ENCODE results near the gene PRMT5. TPM values are rescaled to one million over a fixed set of nuclear protein-coding genes. Genes with fewer than 3 reads are reported as not detected.
"Not testable (repeated sequence)": the region's sequence is repeated elsewhere in the genome, so short reads cannot be mapped to it uniquely, and the experiment has no call there.

Gene PRMT5
- total RNA-seq, 1 donor from 2014 or later, result 91.6 TPM

GRCh38 chr14:22952418-22952817 lies 23.2 kb upstream of the PRMT5 start:
- Histone ChIP-seq H3K9ac (ENCODE audit: low read length) (no peak overlapping the region), H3K27me3 (ENCODE audit: insufficient read depth, low read length) (no peaks in the 10 kb centered on the region), H2AFZ (ENCODE audit: low read depth, low read length) (no peak overlapping the region), H4K20me1 (ENCODE audit: insufficient read depth, low read length) (no peaks in the 10 kb centered on the region), H3K4me2 (ENCODE audit: low read length) (no peak overlapping the region), H3K36me3 (ENCODE audit: insufficient read depth, low read length) (no peaks in the 10 kb centered on the region), H3K4me3 (ENCODE audit: insufficient read depth, low read depth, low read length) (no peak overlapping the region), H3K27ac (ENCODE audit: low read depth, low read length) (no peak overlapping the region), H3K4me1 (ENCODE audit: insufficient read depth, low read length) (peaks cover 10% of the 10 kb centered on the region), H3K79me2 (ENCODE audit: insufficient read depth, low read length) (no peaks in the 10 kb centered on the region), H3K9me3 (ENCODE audit: insufficient read depth, low read depth, low read length) (no peaks in the 10 kb centered on the region)
- no peak for DNase-seq (ENCODE audit: low read depth)
- Mint-ChIP-seq H3K4me3 (ENCODE audit: unreplicated experiment) (no peak overlapping the region), H3K4me1 (ENCODE audit: low read depth, unreplicated experiment) (peaks cover 9% of the 10 kb centered on the region), H3K9me3 (ENCODE audit: unreplicated experiment) (no peaks in the 10 kb centered on the region), H3K27me3 (ENCODE audit: low read depth, unreplicated experiment) (no peaks in the 10 kb centered on the region), H3K27ac (ENCODE audit: unreplicated experiment) (no peak overlapping the region), H3K36me3 (ENCODE audit: low read depth, unreplicated experiment) (peaks cover 8% of the 10 kb centered on the region)
- no peak for FAIRE-seq
- no peak for TF ChIP-seq EZH2 (IDR thresholded peaks at IDR 0.05; ENCODE audit: insufficient read depth, low read length)
- TF ChIP-seq, protein P1, sequence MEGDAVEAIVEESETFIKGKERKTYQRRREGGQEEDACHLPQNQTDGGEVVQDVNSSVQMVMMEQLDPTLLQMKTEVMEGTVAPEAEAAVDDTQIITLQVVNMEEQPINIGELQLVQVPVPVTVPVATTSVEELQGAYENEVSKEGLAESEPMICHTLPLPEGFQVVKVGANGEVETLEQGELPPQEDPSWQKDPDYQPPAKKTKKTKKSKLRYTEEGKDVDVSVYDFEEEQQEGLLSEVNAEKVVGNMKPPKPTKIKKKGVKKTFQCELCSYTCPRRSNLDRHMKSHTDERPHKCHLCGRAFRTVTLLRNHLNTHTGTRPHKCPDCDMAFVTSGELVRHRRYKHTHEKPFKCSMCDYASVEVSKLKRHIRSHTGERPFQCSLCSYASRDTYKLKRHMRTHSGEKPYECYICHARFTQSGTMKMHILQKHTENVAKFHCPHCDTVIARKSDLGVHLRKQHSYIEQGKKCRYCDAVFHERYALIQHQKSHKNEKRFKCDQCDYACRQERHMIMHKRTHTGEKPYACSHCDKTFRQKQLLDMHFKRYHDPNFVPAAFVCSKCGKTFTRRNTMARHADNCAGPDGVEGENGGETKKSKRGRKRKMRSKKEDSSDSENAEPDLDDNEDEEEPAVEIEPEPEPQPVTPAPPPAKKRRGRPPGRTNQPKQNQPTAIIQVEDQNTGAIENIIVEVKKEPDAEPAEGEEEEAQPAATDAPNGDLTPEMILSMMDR (IDR thresholded peaks at IDR 0.05; ENCODE audit: insufficient read depth, low read depth, low read length), result no peak

- not testable (repeated sequence) for H3K36me3 ChIP-seq (ENCODE audit: insufficient read depth, low read length); H3K4me2 ChIP-seq (ENCODE audit: low read length); H2AFZ ChIP-seq (ENCODE audit: low read depth, low read length); DNase-seq (ENCODE audit: low read depth); H3K27me3 ChIP-seq (ENCODE audit: insufficient read depth, low read length); H3K4me3 Mint-ChIP-seq (ENCODE audit: unreplicated experiment); H3K4me3 ChIP-seq (ENCODE audit: insufficient read depth, low read depth, low read length); H4K20me1 ChIP-seq (ENCODE audit: insufficient read depth, low read length); H3K9me3 Mint-ChIP-seq (ENCODE audit: unreplicated experiment); H3K4me1 Mint-ChIP-seq (ENCODE audit: low read depth, unreplicated experiment); FAIRE-seq; H3K27me3 Mint-ChIP-seq (ENCODE audit: low read depth, unreplicated experiment); H3K79me2 ChIP-seq (ENCODE audit: insufficient read depth, low read length); H3K27ac Mint-ChIP-seq (ENCODE audit: unreplicated experiment); H3K9ac ChIP-seq (ENCODE audit: low read length); H3K9me3 ChIP-seq (ENCODE audit: insufficient read depth, low read depth, low read length); H3K27ac ChIP-seq (ENCODE audit: low read depth, low read length)
- H3K36me3 Mint-ChIP-seq (ENCODE audit: low read depth, unreplicated experiment), result peaks cover 12% of the 10 kb centered on the region
- H3K4me1 ChIP-seq (ENCODE audit: insufficient read depth, low read length), result peaks cover 10% of the 10 kb centered on the region
Observed at GRCh38 chr14:22951795-22952194, 22.6 kb upstream of the PRMT5 start.

DNA sequence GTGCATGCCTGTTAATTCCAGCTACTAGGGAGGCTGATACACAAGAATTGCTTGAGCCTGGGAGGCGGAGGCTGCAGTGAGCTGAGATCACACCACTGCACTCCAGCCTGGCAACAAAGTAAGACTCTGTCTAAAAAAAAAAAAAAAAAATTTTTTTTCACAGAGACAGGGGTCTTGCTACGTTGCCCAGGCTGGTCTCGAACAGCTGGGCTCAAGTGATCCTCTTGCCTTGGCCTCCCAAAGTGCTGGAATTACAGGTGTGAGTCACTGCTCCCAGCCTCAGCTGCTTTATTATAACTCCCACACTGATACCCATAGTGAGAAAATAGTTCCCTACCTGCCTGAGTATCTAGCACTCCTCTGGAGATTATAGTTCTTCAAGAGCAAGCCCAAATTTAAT lies 16.5 kb upstream of the PRMT5 start:
- Mint-ChIP-seq H3K27me3 (ENCODE audit: low read depth, unreplicated experiment) (no peaks in the 10 kb centered on the region), H3K36me3 (ENCODE audit: low read depth, unreplicated experiment) (peaks cover 12% of the 10 kb centered on the region), H3K4me1 (ENCODE audit: low read depth, unreplicated experiment) (no peaks in the 10 kb centered on the region), H3K9me3 (ENCODE audit: unreplicated experiment) (no peaks in the 10 kb centered on the region), H3K27ac (ENCODE audit: unreplicated experiment) (no peak overlapping the region), H3K4me3 (ENCODE audit: unreplicated experiment) (no peak overlapping the region)
- Histone ChIP-seq H3K27me3 (ENCODE audit: insufficient read depth, low read length) (no peaks in the 10 kb centered on the region), H3K9ac (ENCODE audit: low read length) (no peak overlapping the region), H4K20me1 (ENCODE audit: insufficient read depth, low read length) (no peaks in the 10 kb centered on the region), H3K27ac (ENCODE audit: low read depth, low read length) (no peak overlapping the region), H3K4me2 (ENCODE audit: low read length) (no peak overlapping the region), H3K36me3 (ENCODE audit: insufficient read depth, low read length) (peaks cover 4% of the 10 kb centered on the region), H3K9me3 (ENCODE audit: insufficient read depth, low read depth, low read length) (no peaks in the 10 kb centered on the region), H3K79me2 (ENCODE audit: insufficient read depth, low read length) (no peaks in the 10 kb centered on the region), H3K4me3 (ENCODE audit: insufficient read depth, low read depth, low read length) (no peak overlapping the region), H2AFZ (ENCODE audit: low read depth, low read length) (no peak overlapping the region), H3K4me1 (ENCODE audit: insufficient read depth, low read length) (no peaks in the 10 kb centered on the region)
- FAIRE-seq (no peak), DNase-seq (ENCODE audit: low read depth) (no peak)
- TF ChIP-seq, protein P1 (IDR thresholded peaks at IDR 0.05; ENCODE audit: insufficient read depth, low read depth, low read length), result no peak
- no peak for TF ChIP-seq EZH2 (IDR thresholded peaks at IDR 0.05; ENCODE audit: insufficient read depth, low read length)
